ENCODE results near the gene DPEP1. TPM values are rescaled to one million over a fixed set of nuclear protein-coding genes. Genes with fewer than 3 reads are reported as not detected.
"Not testable (repeated sequence)": the region's sequence is repeated elsewhere in the genome, so short reads cannot be mapped to it uniquely, and the experiment has no call there.

The DPEP1 gene
- total and polyA plus RNA-seq, 4 experiments from 2014 or later, result not detected

DNA sequence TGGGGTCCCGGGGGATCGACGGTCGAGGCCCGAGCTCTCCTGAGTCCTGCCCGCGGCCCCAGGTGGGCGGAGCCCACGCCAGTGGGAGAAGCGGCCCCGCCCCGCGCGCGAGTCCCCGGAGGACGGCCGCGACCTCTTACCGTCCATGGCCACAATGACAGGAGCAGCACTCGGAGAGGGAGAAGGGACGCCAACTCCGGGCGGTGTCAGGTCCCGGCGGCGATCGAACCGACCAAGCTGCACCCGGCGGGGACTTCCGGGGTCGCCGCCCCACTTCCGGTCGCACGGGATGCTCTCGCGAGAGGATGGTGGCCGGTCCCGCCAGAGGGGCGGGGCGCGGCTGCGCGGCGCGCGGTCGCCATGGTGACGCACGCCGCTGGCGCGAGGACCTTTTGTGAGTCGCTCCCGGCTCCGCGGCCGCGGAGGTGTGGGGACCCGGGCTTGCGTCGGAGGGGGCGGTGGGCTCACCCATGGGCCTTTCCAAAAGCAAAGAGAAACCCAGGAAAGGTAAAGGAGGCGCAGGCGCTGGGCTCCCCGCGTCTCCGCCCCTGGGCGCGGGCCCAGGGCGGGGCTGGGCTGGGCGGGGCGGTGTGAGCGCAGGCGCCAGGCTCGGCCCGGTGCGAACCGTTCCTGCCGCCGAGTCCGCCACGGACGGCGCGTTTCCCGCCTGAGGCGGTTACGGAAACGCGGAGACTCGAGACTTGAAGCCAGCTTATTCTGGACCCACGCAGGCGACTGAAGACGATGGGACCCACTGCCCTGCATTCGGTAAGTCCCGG, 44.2 kb downstream of the DPEP1 start, which contains the start of the genes CHMP1A and SPATA33:
Gene CHMP1A (minus strand): TSS at position 267 of the 779 bp plus-strand sequence. CDS start 120 bp downstream, at position 147.
Gene SPATA33 (plus strand): TSS at position 395 of the 779 bp plus-strand sequence. CDS start 76 bp downstream, at position 471.
- CTCF ChIA-PET (ENCODE audit: partially characterized antibody), result interaction anchor here (3.1 kb wide), 1 partner anchor 42 kb away, joined by 10 read pairs; no protein-coding TSS in a partner anchor

GRCh38 chr16:89658221-89658879, 44.9 kb downstream of the DPEP1 start:
- Histone ChIP-seq H3K9me3 (ENCODE audit: control insufficient read depth in 1 of 2, low read length in 2 of 2) (no peaks in the 10 kb centered on the region), H3K4me3 (ENCODE audit: low read length in 2 of 2) (peak overlapping the region; percentile 30 to 92), H3K4me1 (ENCODE audit: insufficient read depth, low read length) (peaks cover 21% of the 10 kb centered on the region), H3K27ac (ENCODE audit: low read depth, low read length) (peak overlapping the region; percentile 93), H3K27me3 (ENCODE audit: insufficient read depth, low read length) (no peaks in the 10 kb centered on the region), H3K36me3 (ENCODE audit: insufficient read depth, low read length) (no peaks in the 10 kb centered on the region)
- no peaks in the 10 kb centered on the region for H3K9me3 Mint-ChIP-seq
- H3K27ac Mint-ChIP-seq, result peak overlapping the region; percentile 77 to 91 (median 90)
- peak overlapping the region; percentile 85 to 91 (median 88) for H3K4me3 Mint-ChIP-seq
- ChIA-PET CTCF (ENCODE audit: partially characterized antibody) (interaction anchor here (3.1 kb wide), 1 partner anchor 42 kb away, joined by 10 read pairs; no protein-coding TSS in a partner anchor), POLR2A (ENCODE audit: partially characterized antibody) (interaction anchor here (1.2 to 1.7 kb wide), 3 partner anchors 28 to 230 kb away, joined by 5 to 11 read pairs (median 9); partner anchors contain the start of gene CDK10)
- intact Hi-C loops (cut with micrococcal nuclease), result no loop called here
- no peak for DNase-seq
- peaks cover 13 to 46% (median 26%) of the 10 kb centered on the region in 4 donors for H3K4me1 Mint-ChIP-seq
- no peaks in the 10 kb centered on the region for H3K27me3 Mint-ChIP-seq
- peaks cover 8 to 22% of the 10 kb centered on the region in 2 donors for H3K36me3 Mint-ChIP-seq

More for the DNA sequence above, 44.2 kb downstream of the DPEP1 start, which contains the start of the genes CHMP1A and SPATA33:
- H3K4me1 Mint-ChIP-seq, result peaks cover 13 to 46% (median 26%) of the 10 kb centered on the region in 4 donors
- Histone ChIP-seq H3K9me3 (ENCODE audit: control insufficient read depth in 1 of 2, low read length in 2 of 2) (no peaks in the 10 kb centered on the region), H3K36me3 (ENCODE audit: insufficient read depth, low read length) (no peaks in the 10 kb centered on the region), H3K27me3 (ENCODE audit: insufficient read depth, low read length) (no peaks in the 10 kb centered on the region), H3K27ac (ENCODE audit: low read depth, low read length) (peak within 1 kb of the TSS; percentile 93), H3K4me3 (ENCODE audit: low read length in 2 of 2) (peak within 1 kb of the TSS; percentile 30 to 92), H3K4me1 (ENCODE audit: insufficient read depth, low read length) (peaks cover 21% of the 10 kb centered on the region)
- no peaks in the 10 kb centered on the region for H3K27me3 Mint-ChIP-seq
- peak within 1 kb of the TSS; percentile 85 to 91 (median 88) for H3K4me3 Mint-ChIP-seq
- peak within 1 kb of the TSS; percentile 85 to 92 (median 91) for H3K27ac Mint-ChIP-seq
- POLR2A ChIA-PET (ENCODE audit: partially characterized antibody), result interaction anchor here (0.6 to 1.7 kb wide), 7 partner anchors 10 to 231 kb away, joined by 3 to 11 read pairs (median 5); partner anchors contain the start of gene CDK10
- H3K9me3 Mint-ChIP-seq, result no peaks in the 10 kb centered on the region
- H3K36me3 Mint-ChIP-seq, result peaks cover 8 to 21% of the 10 kb centered on the region in 2 donors
- peak; percentile 90 to 97 (median 94) for DNase-seq
- intact Hi-C loops (cut with micrococcal nuclease), result loop anchor here (1.0 kb wide), 2 partner anchors 29 to 44 kb away; partner anchors contain the start of genes CDK10 and SPATA2L

GRCh38 chr16:89660146-89660545, 46.7 kb downstream of the DPEP1 start:
- no peak for DNase-seq
- intact Hi-C loops (cut with micrococcal nuclease), result no loop called here
- ChIA-PET CTCF (ENCODE audit: partially characterized antibody) (no interaction called here), POLR2A (ENCODE audit: partially characterized antibody) (no interaction called here)
- Histone ChIP-seq H3K4me1 (ENCODE audit: insufficient read depth, low read length) (peaks cover 16% of the 10 kb centered on the region), H3K4me3 (ENCODE audit: low read length in 2 of 2) (no peak overlapping the region), H3K9me3 (ENCODE audit: control insufficient read depth in 1 of 2, low read length in 2 of 2) (no peaks in the 10 kb centered on the region), H3K36me3 (ENCODE audit: insufficient read depth, low read length) (no peaks in the 10 kb centered on the region), H3K27me3 (ENCODE audit: insufficient read depth, low read length) (no peaks in the 10 kb centered on the region), H3K27ac (ENCODE audit: low read depth, low read length) (no peak overlapping the region)
- Mint-ChIP-seq H3K9me3 (no peaks in the 10 kb centered on the region), H3K36me3 (peaks cover 8 to 19% of the 10 kb centered on the region in 2 donors), H3K4me1 (peaks cover 13 to 35% (median 21%) of the 10 kb centered on the region in 4 donors), H3K27me3 (no peaks in the 10 kb centered on the region), H3K27ac (peak overlapping the region in 3 of 7 donors; percentile 5 to 54 (median 12)), H3K4me3 (peak overlapping the region in 6 of 8 donors; percentile 12 to 43 (median 34))

DNA sequence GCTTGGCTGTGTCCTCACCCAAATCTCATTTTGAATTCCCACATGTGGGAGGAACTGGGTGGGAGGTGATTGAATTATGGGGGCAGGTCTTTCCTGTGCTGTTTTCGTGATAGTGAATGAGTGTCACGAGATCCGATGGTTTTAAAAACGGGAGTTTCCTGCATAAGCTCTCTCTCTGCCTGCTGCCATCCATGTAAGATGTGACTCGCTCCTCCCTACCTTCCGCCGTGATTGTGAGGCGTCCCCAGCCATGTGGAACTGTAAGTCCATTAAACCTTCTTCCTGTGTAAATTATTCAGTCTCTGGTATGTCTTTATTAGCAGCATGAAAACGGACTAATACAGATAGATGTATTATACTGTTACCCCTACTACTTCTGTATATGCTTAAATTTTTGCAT, 47.8 kb downstream of the DPEP1 start:
- no peak overlapping the region for H3K27ac ChIP-seq (ENCODE audit: low read depth, low read length)
- H3K36me3 ChIP-seq (ENCODE audit: insufficient read depth, low read length), result no peaks in the 10 kb centered on the region
- Mint-ChIP-seq H3K27me3 (no peaks in the 10 kb centered on the region), H3K27ac (peak overlapping the region in 2 of 7 donors; percentile 4 to 6), H3K4me1 (peaks cover 9 to 26% (median 12%) of the 10 kb centered on the region in 4 donors), H3K36me3 (peaks cover 8 to 17% of the 10 kb centered on the region in 2 donors), H3K9me3 (no peaks in the 10 kb centered on the region), H3K4me3 (no peak overlapping the region)
- no peaks in the 10 kb centered on the region for H3K9me3 ChIP-seq (ENCODE audit: control insufficient read depth in 1 of 2, low read length in 2 of 2)
- POLR2A ChIA-PET (ENCODE audit: partially characterized antibody), result no interaction called here
- DNase-seq, result no peak
- CTCF ChIA-PET (ENCODE audit: partially characterized antibody), result no interaction called here
- peaks cover 15% of the 10 kb centered on the region for H3K4me1 ChIP-seq (ENCODE audit: insufficient read depth, low read length)
- no peak overlapping the region for H3K4me3 ChIP-seq (ENCODE audit: low read length in 2 of 2)
- H3K27me3 ChIP-seq (ENCODE audit: insufficient read depth, low read length), result no peaks in the 10 kb centered on the region
- intact Hi-C loops (cut with micrococcal nuclease), result no loop called here

- H3K4me3 ChIP-seq (ENCODE audit: low read length in 2 of 2); H3K4me1 ChIP-seq (ENCODE audit: insufficient read depth, low read length); H3K36me3 ChIP-seq (ENCODE audit: insufficient read depth, low read length); POLR2A ChIA-PET (ENCODE audit: partially characterized antibody); H3K9me3 Mint-ChIP-seq; H3K9me3 ChIP-seq (ENCODE audit: control insufficient read depth in 1 of 2, low read length in 2 of 2); DNase-seq; H3K27me3 ChIP-seq (ENCODE audit: insufficient read depth, low read length); H3K27ac ChIP-seq (ENCODE audit: low read depth, low read length); H3K27ac Mint-ChIP-seq; H3K4me3 Mint-ChIP-seq; H3K27me3 Mint-ChIP-seq; H3K4me1 Mint-ChIP-seq; intact Hi-C loops (cut with micrococcal nuclease): not testable (repeated sequence)
- CTCF ChIA-PET (ENCODE audit: partially characterized antibody), result interaction anchor here (1.1 kb wide), 1 partner anchor 36 kb away, joined by 4 read pairs; no protein-coding TSS in a partner anchor
- peaks cover 8 to 13% of the 10 kb centered on the region in 2 donors for H3K36me3 Mint-ChIP-seq
Observed at GRCh38 chr16:89664238-89664637, 50.8 kb downstream of the DPEP1 start.

DNA sequence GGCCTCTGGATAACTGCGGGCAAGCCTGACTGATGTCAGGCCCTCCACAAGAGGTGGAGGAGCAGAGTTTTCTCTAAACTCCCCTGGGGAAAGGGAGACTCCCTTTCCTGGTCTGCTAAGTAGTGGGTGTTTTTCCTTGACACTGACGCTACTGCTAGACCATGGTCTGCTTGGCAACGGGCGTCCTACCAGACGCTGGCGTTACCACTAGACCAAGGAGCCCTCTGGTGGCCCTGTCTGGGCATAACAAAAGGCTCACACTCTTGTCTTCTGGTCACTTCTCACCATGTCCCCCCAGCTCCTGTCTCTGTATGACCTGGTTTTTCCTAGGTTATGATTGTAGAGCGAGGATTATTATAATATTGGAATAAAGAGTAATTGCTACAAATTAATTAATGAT, 53.6 kb downstream of the DPEP1 start:
- H3K27ac ChIP-seq (ENCODE audit: low read depth, low read length); intact Hi-C loops (cut with micrococcal nuclease); POLR2A ChIA-PET (ENCODE audit: partially characterized antibody); H3K4me1 ChIP-seq (ENCODE audit: insufficient read depth, low read length); H3K27ac Mint-ChIP-seq; H3K4me1 Mint-ChIP-seq; CTCF ChIA-PET (ENCODE audit: partially characterized antibody); H3K9me3 ChIP-seq (ENCODE audit: control insufficient read depth in 1 of 2, low read length in 2 of 2); DNase-seq; H3K36me3 ChIP-seq (ENCODE audit: insufficient read depth, low read length); H3K4me3 ChIP-seq (ENCODE audit: low read length in 2 of 2); H3K27me3 ChIP-seq (ENCODE audit: insufficient read depth, low read length); H3K9me3 Mint-ChIP-seq; H3K27me3 Mint-ChIP-seq; H3K36me3 Mint-ChIP-seq; H3K4me3 Mint-ChIP-seq: not testable (repeated sequence)

GRCh38 chr16:89667633-89668032, 54.2 kb downstream of the DPEP1 start:
- H3K36me3 ChIP-seq (ENCODE audit: insufficient read depth, low read length), result no peaks in the 10 kb centered on the region
- Mint-ChIP-seq H3K4me1 (peaks cover 0 to 5% (median 4%) of the 10 kb centered on the region in 4 donors), H3K27ac (no peak overlapping the region), H3K9me3 (no peaks in the 10 kb centered on the region), H3K36me3 (peaks cover 0 to 4% of the 10 kb centered on the region in 2 donors), H3K27me3 (no peaks in the 10 kb centered on the region), H3K4me3 (no peak overlapping the region)
- H3K27ac ChIP-seq (ENCODE audit: low read depth, low read length), result no peak overlapping the region
- H3K4me1 ChIP-seq (ENCODE audit: insufficient read depth, low read length), result no peaks in the 10 kb centered on the region
- no peak for DNase-seq
- H3K4me3 ChIP-seq (ENCODE audit: low read length in 2 of 2), result no peak overlapping the region
- no peaks in the 10 kb centered on the region for H3K27me3 ChIP-seq (ENCODE audit: insufficient read depth, low read length)
- CTCF ChIA-PET (ENCODE audit: partially characterized antibody), result no interaction called here
- no peaks in the 10 kb centered on the region for H3K9me3 ChIP-seq (ENCODE audit: control insufficient read depth in 1 of 2, low read length in 2 of 2)
- POLR2A ChIA-PET (ENCODE audit: partially characterized antibody), result interaction anchor here (1.0 kb wide), 1 partner anchor 10 kb away, joined by 3 read pairs; the partner anchor contains the start of gene CHMP1A
- intact Hi-C loops (cut with micrococcal nuclease), result no loop called here
